Smooth muscle cell of the umbilical artery (primary cell): ENCODE results near the gene CSDE1. TPM values are rescaled to one million over a fixed set of nuclear protein-coding genes. Genes with fewer than 3 reads are reported as not detected.

Source experiments
- total RNA-seq: library from RNA; depleted of rRNA; stranded (reverse); fragments of >200 nt; gene quantifications from 2 replicates; pipeline ENCODE4 v1.2.3, GENCODE V29; 2014

Gene CSDE1
- total RNA-seq, result 849 and 1,189 TPM in 2 replicates

GRCh38 chr1:114757455-114758255 lies at the start of gene CSDE1:
Gene CSDE1 (minus strand): TSS chr1:114757984. CDS start chr1:114739890, 18,094 bp downstream.

DNA sequence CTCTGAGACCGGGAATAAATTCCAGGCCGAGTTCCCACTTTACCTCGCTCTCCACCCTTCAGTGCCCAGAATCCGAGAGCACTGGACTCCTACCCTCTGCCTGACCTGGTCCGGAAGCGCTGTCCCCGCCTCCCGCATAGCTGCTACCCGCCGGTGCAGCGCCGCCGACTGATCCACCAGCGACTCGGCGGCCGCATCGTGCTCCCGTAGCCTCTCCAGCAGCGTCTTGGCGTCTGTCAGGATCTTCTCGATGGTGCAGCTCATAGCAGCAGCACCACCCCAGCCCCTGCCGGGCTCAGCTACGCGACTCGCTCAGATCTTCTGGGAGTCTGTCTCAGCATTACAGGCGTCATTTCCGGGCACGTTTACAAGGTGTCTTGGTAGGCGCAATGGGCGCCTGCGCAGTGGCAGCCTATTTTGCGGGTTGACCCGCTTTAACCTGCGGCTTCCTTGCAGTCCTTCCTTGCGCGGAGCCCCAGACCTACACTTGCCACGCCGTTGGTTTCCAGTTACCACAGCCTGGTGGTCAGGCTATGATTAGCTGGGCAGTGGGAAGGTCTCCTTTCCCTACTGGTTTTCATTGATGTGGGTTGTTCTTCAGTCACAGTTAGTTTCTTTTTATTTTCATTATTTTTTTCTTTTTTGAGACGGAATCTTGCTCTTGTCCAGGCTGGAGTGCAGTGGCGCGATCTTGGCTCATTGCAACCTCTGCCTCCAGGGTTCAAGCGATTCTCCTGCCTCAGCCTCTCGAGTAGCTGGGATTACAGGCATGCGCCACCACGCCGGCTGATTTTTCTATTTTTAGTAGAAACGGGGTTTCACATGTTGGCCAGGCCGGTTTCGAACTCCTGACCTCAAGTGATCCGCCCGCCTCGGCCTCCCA lies 22.8 kb upstream of the CSDE1 start, which contains the start of gene SIKE1:
Gene SIKE1 (minus strand): TSS at position 342 of the 883 bp plus-strand sequence. CDS start 78 bp downstream, at position 264.

DNA sequence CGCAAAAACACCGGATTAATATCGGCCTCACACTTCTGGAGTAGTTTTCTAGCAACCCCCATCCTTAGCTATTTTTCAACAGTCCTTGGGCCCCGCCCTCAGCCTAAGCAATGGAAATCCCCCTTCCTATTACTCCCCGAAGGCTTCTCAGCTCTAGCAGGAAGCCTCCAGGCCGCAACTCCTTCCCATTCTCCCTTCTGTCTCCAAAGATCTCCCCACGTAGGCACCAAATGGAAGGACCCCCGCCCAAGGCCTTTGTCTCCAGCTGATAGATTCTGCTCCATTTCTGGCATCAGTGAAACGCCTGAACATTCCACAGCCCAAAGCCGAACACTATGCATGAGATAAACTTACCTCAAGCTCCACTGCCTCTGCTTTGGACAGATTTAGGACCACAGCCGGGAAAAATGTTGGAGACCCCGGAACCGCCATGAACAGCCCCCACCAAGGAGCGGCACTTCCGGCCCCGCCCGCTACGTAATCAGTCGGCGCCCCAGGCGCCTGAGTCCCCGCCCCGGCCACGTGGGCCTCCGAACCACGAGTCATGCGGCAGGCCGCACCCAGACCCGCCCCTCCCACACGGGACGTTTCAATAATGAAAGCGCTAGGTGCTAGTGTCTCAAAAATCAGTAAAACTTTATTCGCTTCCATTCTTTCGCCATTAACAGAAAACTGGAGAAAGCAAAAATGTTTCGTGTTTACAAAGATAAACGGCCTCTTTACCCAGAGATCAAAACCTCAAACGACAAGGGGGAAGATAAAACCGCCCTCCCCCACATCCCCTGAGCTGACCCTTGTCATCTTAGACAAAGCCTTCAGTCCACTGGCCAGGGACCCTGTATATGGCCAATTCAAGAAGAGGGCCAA lies 41.2 kb downstream of the CSDE1 start, which contains the start of gene NRAS:
Gene NRAS (minus strand): TSS at position 468 of the 867 bp plus-strand sequence. CDS start 611 bp downstream, outside the sequence.

DNA sequence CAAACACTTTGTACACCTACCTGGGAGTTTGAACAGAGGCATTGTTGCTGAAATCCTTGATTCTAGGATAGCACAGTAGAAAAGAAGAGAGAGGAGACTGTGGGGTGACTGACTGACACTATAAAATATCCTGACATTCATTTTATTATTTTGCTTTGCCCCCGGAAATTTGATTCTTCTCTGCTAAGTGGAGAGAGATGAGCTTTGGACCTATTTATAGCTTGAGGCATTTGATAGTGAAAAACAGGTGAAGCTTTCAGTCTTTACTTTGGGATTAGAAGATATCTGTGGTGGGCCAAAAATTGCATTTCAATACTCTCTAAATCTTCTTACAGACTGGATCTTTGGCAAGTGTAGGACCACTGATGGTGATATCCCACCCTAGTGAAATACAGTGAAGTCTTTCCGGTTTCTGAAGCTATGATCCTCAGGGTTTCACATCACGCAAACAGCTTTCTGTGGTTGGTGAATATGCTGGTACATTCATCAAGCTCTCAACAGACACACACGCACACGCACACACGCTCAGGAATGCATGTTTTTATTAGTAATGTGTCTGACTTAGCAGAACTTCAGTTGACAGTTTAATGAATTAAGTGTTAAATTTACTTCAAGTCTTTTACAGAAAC lies 62.2 kb downstream of the CSDE1 start, which contains the start of gene AMPD1:
Gene AMPD1 (minus strand): TSS at position 117 of the 629 bp plus-strand sequence. CDS start 75 bp downstream, at position 42.

GRCh38 chr1:114669562-114670082 lies 88.2 kb downstream of the CSDE1 start, which contains the start of gene DENND2C:
Gene DENND2C (minus strand): TSS chr1:114670049. CDS start chr1:114625984, 44,065 bp downstream.

Other genes with a start within 250 kb of the CSDE1 start
- 27.0 and 43.1 TPM in 2 replicates for gene TRIM33, start 246.8 kb downstream of the CSDE1 start, total RNA-seq
- gene BCAS2, start 176.4 kb downstream of the CSDE1 start, total RNA-seq, result 53.4 and 57.9 TPM in 2 replicates
- gene DENND2C, start 87.9 kb downstream of the CSDE1 start, total RNA-seq, result 1.5 and 2.2 TPM in 2 replicates
- not detected in 2 replicates for gene AMPD1, start 62.4 kb downstream of the CSDE1 start, total RNA-seq
- 43.4 and 65.5 TPM in 2 replicates for gene NRAS, start 41.2 kb downstream of the CSDE1 start, total RNA-seq
- gene SIKE1, start 22.7 kb upstream of the CSDE1 start, total RNA-seq, result 57.0 and 62.7 TPM in 2 replicates
- not detected in 2 replicates for gene SYCP1, start 96.9 kb upstream of the CSDE1 start, total RNA-seq